Adrenal gland (tissue), 12 donors: ENCODE measurements around the gene CHRDL2. TPM values are rescaled to one million over a fixed set of nuclear protein-coding genes. Genes with fewer than 3 reads are reported as not detected.

Source experiments
- DNase-seq, 7 donors: peaks; one replicate each; pipeline ENCODE4 v3.0.0-alpha.2; 2019 to 2020
- H3K27ac ChIP-seq, 5 donors: fragments of 200-600 bp; sonication (generic) in 4 of 5; 1 replicate in 3 of 5; 2 replicates in 2 of 5; pipeline versions ENCODE4 v1.5.1 to v1.8.0; 2016 to 2020; ENCODE audit warnings: mild to moderate bottlenecking in 1 of 5
- H3K27me3 ChIP-seq: fragments of 200-600 bp; 2 replicates; pipeline ENCODE4 v1.8.0; 2021
- H3K36me3 ChIP-seq, 2 donors: fragments of 200-600 bp; replicated peaks in 1 of 2; 1 replicate in 1 of 2; 2 replicates in 1 of 2; pipeline versions ENCODE4 v1.5.1 to v1.8.0; 2018 to 2022
- H3K4me1 ChIP-seq, 2 donors: fragments of 200-600 bp; replicated peaks in 1 of 2; 1 replicate in 1 of 2; 2 replicates in 1 of 2; pipeline versions ENCODE4 v1.5.1 to v1.8.0; 2018 to 2021
- H3K4me3 ChIP-seq, 4 donors: fragments of 200-600 bp; sonication (generic) in 3 of 4; one replicate each; pipeline ENCODE4 v1.5.1; 2016 to 2018
- H3K9me3 ChIP-seq, 3 donors: fragments of 200-600 bp; sonication (generic) in 1 of 3; replicated peaks in 1 of 3; 1 replicate in 2 of 3; 2 replicates in 1 of 3; pipeline versions ENCODE4 v1.5.1 to v1.8.0; 2016 to 2021
- POLR2A ChIP-seq, 2 donors: fragments of 450-650 bp; IDR thresholded peaks; one replicate each; pipeline ENCODE4 v1.6.1; 2017; ENCODE audit warnings: antibody characterized with exemption in 2 of 2, mild to moderate bottlenecking in 2 of 2, moderate library complexity in 1 of 2
- WGBS, 4 donors: extraction: QIAGEN DNeasy Blood & Tissue Kit in 2 of 4; methylation state at CpG; one replicate each; pipeline versions ENCODE4 v1.1.5 to v1.1.7; 2013 to 2017; 5-methylcytosine and 5-hydroxymethylcytosine counted together
- intact Hi-C, 2 donors: fragments of 100-400 bp; cut with DNase I; formaldehyde crosslinking; loops; one replicate each; pipeline versions ENCODE4 v1.14.1 to v1.15.0; 2022 to 2023
- polyA plus RNA-seq, 3 donors: library from polyadenylated mRNA; stranded (reverse); fragments of 200-250 nt in 2 of 3; fragments of 350-450 nt in 1 of 3; fragmentation: Illumina TruSeq in 1 of 3; extraction: RNeasy Lipid Tissue Mini Kit (QIAGEN cat#74804) in 1 of 3; gene quantifications; one replicate each; pipeline ENCODE4 v1.2.3, GENCODE V29; 2013 to 2014
- total RNA-seq, 9 donors: library from RNA; depleted of rRNA in 4 of 9; stranded (reverse); fragments of >200 nt in 4 of 9; fragments of 120-200 nt in 1 of 9; fragmentation: NEBNext Ultra II Directional in 1 of 9; extraction: Animal tissue kit (Norgen Biotek cat#: 25700) in 1 of 9; gene quantifications; one replicate each; pipeline versions ENCODE4 v1.1.0 to v1.2.4, GENCODE V29; 2013 to 2023
- TF ChIP-seq, protein P1 (sequence below), 6 experiments: fragments of 450-650 bp in 4 of 6; fragments of 200-600 bp in 2 of 6; sonication (generic) in 1 of 6; IDR thresholded peaks; 1 replicate in 5 of 6; 2 replicates in 1 of 6; pipeline versions ENCODE4 v1.5.1 to v1.8.0; 2016 to 2021; ENCODE audit warnings: antibody characterized with exemption in 6 of 6, mild to moderate bottlenecking in 2 of 6, moderate library complexity in 1 of 6
- donor health status: healthy with polysubstance abuse.
- donor health status: Bipolar disorder and iron deficiency.
- donor health status: DM: yes; HTN: yes; CAD: no.
- donor health status: DM: no; HTN: no; CAD: no.
- donor health status: DM: no; HTN: no; CAD: no.
- donor health status: DM: yes; HTN: yes; CAD: no.

Gene CHRDL2
- total and polyA plus RNA-seq, 12 donors: 0.30 to 0.95 (median 0.72) TPM; not detected in 7

DNA sequence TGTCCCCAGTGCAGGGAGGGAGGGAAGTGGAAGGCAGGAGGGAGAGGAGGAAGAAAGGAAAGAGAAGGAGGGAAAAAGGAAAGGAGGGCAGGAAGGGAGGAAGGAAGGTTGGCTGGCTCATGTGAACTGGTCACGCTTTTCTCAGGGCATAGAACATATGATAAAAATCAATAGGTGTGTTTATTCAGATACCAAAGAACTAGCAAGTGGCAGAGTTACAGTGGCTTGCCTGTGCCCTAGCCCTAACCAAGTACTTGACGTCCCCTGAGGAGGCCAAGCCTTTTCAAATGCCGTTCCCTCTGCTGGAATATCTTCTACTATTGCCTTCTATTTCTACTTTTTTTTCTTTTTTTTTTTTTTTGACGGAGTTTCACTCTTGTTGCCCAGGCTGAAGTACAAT, 33.5 kb downstream of the CHRDL2 start:
- H3K27ac ChIP-seq: peak overlapping the region in 3 of 5 donors; percentile 67 to 87 (median 84)
- TF ChIP-seq, protein P1, sequence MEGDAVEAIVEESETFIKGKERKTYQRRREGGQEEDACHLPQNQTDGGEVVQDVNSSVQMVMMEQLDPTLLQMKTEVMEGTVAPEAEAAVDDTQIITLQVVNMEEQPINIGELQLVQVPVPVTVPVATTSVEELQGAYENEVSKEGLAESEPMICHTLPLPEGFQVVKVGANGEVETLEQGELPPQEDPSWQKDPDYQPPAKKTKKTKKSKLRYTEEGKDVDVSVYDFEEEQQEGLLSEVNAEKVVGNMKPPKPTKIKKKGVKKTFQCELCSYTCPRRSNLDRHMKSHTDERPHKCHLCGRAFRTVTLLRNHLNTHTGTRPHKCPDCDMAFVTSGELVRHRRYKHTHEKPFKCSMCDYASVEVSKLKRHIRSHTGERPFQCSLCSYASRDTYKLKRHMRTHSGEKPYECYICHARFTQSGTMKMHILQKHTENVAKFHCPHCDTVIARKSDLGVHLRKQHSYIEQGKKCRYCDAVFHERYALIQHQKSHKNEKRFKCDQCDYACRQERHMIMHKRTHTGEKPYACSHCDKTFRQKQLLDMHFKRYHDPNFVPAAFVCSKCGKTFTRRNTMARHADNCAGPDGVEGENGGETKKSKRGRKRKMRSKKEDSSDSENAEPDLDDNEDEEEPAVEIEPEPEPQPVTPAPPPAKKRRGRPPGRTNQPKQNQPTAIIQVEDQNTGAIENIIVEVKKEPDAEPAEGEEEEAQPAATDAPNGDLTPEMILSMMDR (IDR thresholded peaks at IDR 0.05): no peak
- no peak for TF ChIP-seq POLR2A (IDR thresholded peaks at IDR 0.05)
- H3K9me3 ChIP-seq: no peaks in the 10 kb centered on the region
- peaks cover 0 to 14% of the 10 kb centered on the region in 2 donors for H3K4me1 ChIP-seq
- 79 to 85% (median 82%) methylated on average over 4 of the region's 4 CpGs for WGBS, 4 donors
- no peaks in the 10 kb centered on the region for H3K27me3 ChIP-seq
- no peak overlapping the region for H3K4me3 ChIP-seq
- H3K36me3 ChIP-seq: no peaks in the 10 kb centered on the region
- intact Hi-C loops: no loop called here
- DNase-seq: no peak

DNA sequence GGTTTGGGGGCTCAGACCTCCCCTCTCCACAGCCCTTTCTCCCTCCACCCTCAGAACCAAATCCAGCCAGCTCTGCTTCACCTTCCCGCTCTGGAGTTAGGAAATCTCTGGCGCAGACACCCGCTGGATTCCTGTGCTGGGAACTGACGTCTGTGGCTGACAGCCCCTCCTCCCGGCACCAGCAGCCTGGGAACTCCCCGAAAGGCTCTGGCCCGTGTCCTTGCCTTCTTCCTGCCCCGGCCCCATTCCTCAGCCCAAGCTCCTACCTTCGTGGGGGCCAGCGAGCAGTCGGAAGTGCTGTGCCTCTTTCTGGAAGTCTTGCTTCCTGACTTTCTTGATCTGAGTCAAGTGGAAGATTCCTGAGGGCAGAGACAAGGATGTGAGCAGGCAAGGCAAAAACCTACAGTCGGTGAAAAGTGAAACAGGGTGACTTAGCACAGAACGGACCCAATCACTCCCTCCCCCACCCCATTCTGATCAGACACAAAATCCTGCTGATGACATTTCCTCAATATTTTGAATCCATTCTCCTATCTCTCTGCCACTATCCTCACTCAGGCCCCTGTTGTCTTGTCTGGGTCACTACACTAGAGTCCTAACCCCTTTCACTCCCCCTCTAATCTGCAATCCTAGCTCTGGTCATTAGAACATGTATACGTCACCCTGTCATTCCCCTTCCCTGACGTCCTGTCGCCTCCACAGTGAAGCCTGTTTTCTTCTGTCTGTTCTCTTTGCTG, 34.1 kb downstream of the CHRDL2 start:
- H3K4me3 ChIP-seq: no peak overlapping the region
- intact Hi-C loops: no loop called here
- TF ChIP-seq POLR2A (IDR thresholded peaks at IDR 0.05): no peak
- TF ChIP-seq, protein P1 (IDR thresholded peaks at IDR 0.05): no peak

DNA sequence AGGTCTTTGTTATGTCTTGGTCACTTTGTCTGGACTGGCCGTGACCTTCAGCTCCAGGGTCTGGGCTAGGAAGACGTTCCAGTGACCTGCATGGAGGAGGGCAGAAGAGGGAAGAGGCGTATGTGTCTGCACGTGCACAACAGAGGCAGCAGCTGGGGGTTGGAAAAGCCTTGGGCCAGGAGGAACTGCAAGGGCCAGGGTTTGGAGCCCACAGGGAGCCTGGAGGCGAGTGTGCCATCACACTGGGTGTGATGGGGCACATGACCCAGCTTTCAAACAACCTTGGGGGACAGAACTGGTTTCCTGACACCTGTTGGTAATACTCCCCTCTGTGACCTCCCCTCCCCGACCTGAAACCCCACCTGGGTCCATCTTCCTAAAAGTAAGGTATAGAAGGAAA, 34.7 kb downstream of the CHRDL2 start:
- Histone ChIP-seq H3K36me3 (no peaks in the 10 kb centered on the region), H3K4me3 (no peak overlapping the region), H3K9me3 (no peaks in the 10 kb centered on the region), H3K4me1 (peaks cover 0 to 14% of the 10 kb centered on the region in 2 donors), H3K27ac (peak overlapping the region in 4 of 5 donors; percentile 67 to 87 (median 76)), H3K27me3 (no peaks in the 10 kb centered on the region)
- TF ChIP-seq, protein P1 (IDR thresholded peaks at IDR 0.05): no peak
- no peak for TF ChIP-seq POLR2A (IDR thresholded peaks at IDR 0.05)
- 44 to 59% (median 56%) methylated on average over 6 of the region's 6 CpGs for WGBS, 4 donors
- intact Hi-C loops: no loop called here
- peak in 5 of 7 donors; percentile 27 to 67 (median 37) for DNase-seq

More for the DNA sequence above, 34.1 kb downstream of the CHRDL2 start:
- H3K36me3 ChIP-seq: no peaks in the 10 kb centered on the region
- peak; percentile 43 to 90 (median 79) for DNase-seq
- no peaks in the 10 kb centered on the region for H3K9me3 ChIP-seq
- peak overlapping the region; percentile 37 to 87 (median 69) for H3K27ac ChIP-seq
- WGBS, 4 donors: 35 to 51% (median 46%) methylated on average over 11 to 16 of the region's 16 CpGs
- H3K27me3 ChIP-seq: no peaks in the 10 kb centered on the region
- peaks cover 0 to 14% of the 10 kb centered on the region in 2 donors for H3K4me1 ChIP-seq

DNA sequence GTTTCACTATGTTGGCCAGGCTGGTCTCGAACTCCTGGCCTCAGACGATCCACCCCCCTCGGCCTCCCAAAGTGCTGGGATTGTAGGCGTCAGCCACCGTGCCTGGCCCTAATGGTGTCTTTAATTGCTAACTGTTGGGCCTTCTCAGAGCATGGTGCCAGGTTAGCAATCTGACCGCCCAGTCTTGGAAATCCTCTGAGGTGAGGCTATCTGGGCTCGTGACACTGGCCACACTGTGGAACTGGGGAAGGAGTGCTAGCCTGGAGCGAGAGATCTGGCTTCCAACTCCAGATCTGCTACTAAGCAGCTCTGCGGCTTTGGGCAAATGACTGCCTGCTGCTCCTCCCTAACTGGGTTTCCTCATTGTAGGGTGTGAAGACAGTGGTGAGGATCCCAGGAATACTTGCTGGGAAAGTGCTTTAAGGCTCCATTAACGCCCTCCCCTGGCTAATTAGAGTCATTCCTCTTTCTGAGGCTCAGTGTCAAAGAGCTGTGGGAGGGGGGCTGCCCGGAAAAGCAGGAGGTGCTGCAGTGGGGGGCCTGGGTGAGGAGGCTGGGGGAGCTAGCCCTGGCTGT, 35.4 kb downstream of the CHRDL2 start:
- no peaks in the 10 kb centered on the region for H3K36me3 ChIP-seq
- H3K27ac ChIP-seq: peak overlapping the region in 2 of 5 donors; percentile 84 to 87
- no peak overlapping the region for H3K4me3 ChIP-seq
- TF ChIP-seq, protein P1 (IDR thresholded peaks at IDR 0.05): no peak
- TF ChIP-seq POLR2A (IDR thresholded peaks at IDR 0.05): no peak
- H3K9me3 ChIP-seq: no peaks in the 10 kb centered on the region
- peaks cover 0 to 14% of the 10 kb centered on the region in 2 donors for H3K4me1 ChIP-seq
- DNase-seq: no peak
- intact Hi-C loops: no loop called here
- WGBS, 4 donors: 88 to 94% (median 90%) methylated on average over 11 of the region's 11 CpGs
- no peaks in the 10 kb centered on the region for H3K27me3 ChIP-seq
